GM12892 (cell line): ENCODE measurements around the gene MALRD1.

Source experiments
- DNase-seq: peaks from one replicate; pipeline ENCODE4 v3.0.0; 2011; ENCODE audit not compliant: insufficient read length
- FAIRE-seq: peaks from 2 replicates; lab custom pipeline; 2011; peaks lifted over from hg19 to GRCh38; lab: Jason Lieb, UNC
- POLR2A ChIP-seq: IDR thresholded peaks from 2 replicates; pipeline ENCODE4 v1.6.1; 2011; ENCODE audit warnings: low read depth, low read length, control low read depth
- POLR2AphosphoS5 ChIP-seq: IDR thresholded peaks from 2 replicates; pipeline ENCODE4 v1.6.1; 2011; ENCODE audit warnings: low read depth, low read length, control low read depth
- TAF1 ChIP-seq: IDR thresholded peaks from 2 replicates; pipeline ENCODE4 v1.6.1; 2011; ENCODE audit warnings: low read depth, mild to moderate bottlenecking, control low read depth, low read length, borderline replicate concordance

MALRD1 gene

GRCh38 chr10:19250546-19250945, 201.9 kb downstream of the MALRD1 start:
- no peak for TF ChIP-seq POLR2A
- TF ChIP-seq POLR2AphosphoS5, result no peak
- TF ChIP-seq TAF1, result no peak
- FAIRE-seq (no peak), DNase-seq (no peak)

- FAIRE-seq (no peak), DNase-seq (no peak)
- TF ChIP-seq TAF1 (no peak), POLR2A (no peak), POLR2AphosphoS5 (no peak)
Measured at GRCh38 chr10:19252531-19252930, 203.9 kb downstream of the MALRD1 start.

GRCh38 chr10:19256331-19256730, 207.7 kb downstream of the MALRD1 start:
- no peak for FAIRE-seq
- TF ChIP-seq POLR2AphosphoS5, result no peak
- TF ChIP-seq TAF1, result no peak
- no peak for TF ChIP-seq POLR2A
- no peak for DNase-seq

- no peak for TF ChIP-seq POLR2A
- no peak for TF ChIP-seq POLR2AphosphoS5
- no peak for TF ChIP-seq TAF1
- FAIRE-seq (no peak), DNase-seq (no peak)
Measured at GRCh38 chr10:19263262-19263661, 214.7 kb downstream of the MALRD1 start.

GRCh38 chr10:19283285-19283684, 234.7 kb downstream of the MALRD1 start:
- TF ChIP-seq POLR2AphosphoS5 (no peak), TAF1 (no peak), POLR2A (no peak)
- DNase-seq (no peak), FAIRE-seq (no peak)

- TF ChIP-seq POLR2A (no peak), TAF1 (no peak), POLR2AphosphoS5 (no peak)
- FAIRE-seq, result no peak
- no peak for DNase-seq
Measured at GRCh38 chr10:19283786-19284185, 235.2 kb downstream of the MALRD1 start.

- TF ChIP-seq TAF1, result no peak
- TF ChIP-seq POLR2A, result no peak
- TF ChIP-seq POLR2AphosphoS5, result no peak
- FAIRE-seq (no peak), DNase-seq (no peak)
Measured at GRCh38 chr10:19290770-19291169, 242.2 kb downstream of the MALRD1 start.

- DNase-seq (no peak), FAIRE-seq (no peak)
Measured at GRCh38 chr10:19294233-19294632, 245.6 kb downstream of the MALRD1 start.

GRCh38 chr10:19299645-19300044, 251.0 kb downstream of the MALRD1 start:
- DNase-seq (no peak), FAIRE-seq (no peak)
- TF ChIP-seq POLR2A (no peak), TAF1 (no peak), POLR2AphosphoS5 (no peak)

More at GRCh38 chr10:19294233-19294632, 245.6 kb downstream of the MALRD1 start:
- TF ChIP-seq POLR2AphosphoS5 (no peak), POLR2A (no peak), TAF1 (no peak)

GRCh38 chr10:19302117-19302516, 253.5 kb downstream of the MALRD1 start:
- TF ChIP-seq POLR2AphosphoS5 (no peak), TAF1 (no peak), POLR2A (no peak)
- FAIRE-seq (no peak), DNase-seq (no peak)

- TF ChIP-seq TAF1, result no peak
- no peak for TF ChIP-seq POLR2A
- no peak for TF ChIP-seq POLR2AphosphoS5
- DNase-seq (no peak), FAIRE-seq (no peak)
Measured at GRCh38 chr10:19310066-19310465, 261.5 kb downstream of the MALRD1 start.

- DNase-seq (no peak), FAIRE-seq (no peak)
- TF ChIP-seq TAF1, result no peak
- TF ChIP-seq POLR2A, result no peak
- no peak for TF ChIP-seq POLR2AphosphoS5
Measured at GRCh38 chr10:19316204-19316870, 267.7 kb downstream of the MALRD1 start.

- FAIRE-seq (no peak), DNase-seq (no peak)
- no peak for TF ChIP-seq POLR2AphosphoS5
- no peak for TF ChIP-seq POLR2A
- no peak for TF ChIP-seq TAF1
Measured at GRCh38 chr10:19317952-19318351, 269.4 kb downstream of the MALRD1 start.
